T-helper 2 cell treated with Interferon-gamma antibody and Interleukin-4, amounts not matched to agents 100 ng/mL and 5 ng/mL, for 36 hours (primary cell): ENCODE data around the gene ACAP2. TPM values are rescaled to one million over a fixed set of nuclear protein-coding genes. Genes with fewer than 3 reads are reported as not detected.

ENCODE experiments used
- total RNA-seq: library from RNA; stranded (reverse); gene quantifications from 2 replicates; pipeline ENCODE4 v1.2.3, GENCODE V29; 2022

ACAP2 gene
- total RNA-seq, 1 donor from 2014 or later = 66.3 TPM

Other genes with a start within 250 kb of the ACAP2 start
- 10.0 and 11.0 TPM in 2 replicates for gene XXYLT1, start 171.9 kb downstream of the ACAP2 start, total RNA-seq
- 63.2 and 63.8 TPM in 2 replicates for gene PPP1R2, start 100.3 kb upstream of the ACAP2 start, total RNA-seq
- 0.27 TPM in 1 of 2 replicates, not detected in the other for gene APOD, start 140.9 kb upstream of the ACAP2 start, total RNA-seq